Fibroblast of lung (primary cell): Measurements from ENCODE around the gene ABL1.

Experiments used
- EZH2 ChIP-seq: IDR thresholded peaks from 2 replicates; pipeline ENCODE4 v1.5.1; 2012; ENCODE audit warnings: low read length, control low read depth, mild to moderate bottlenecking; ENCODE audit errors: missing control alignments
- TF ChIP-seq, protein P1 (sequence below), 2 donors: IDR thresholded peaks in 1 of 2; conservative IDR thresholded peaks in 1 of 2; 1 replicate in 1 of 2; 2 replicates in 1 of 2; pipeline ENCODE4 v1.5.1; 2011 to 2012; ENCODE audit warnings: low read length in 2 of 2, control low read depth in 1 of 2, inconsistent platforms in 1 of 2, low read depth in 1 of 2, mild to moderate bottlenecking in 1 of 2

GRCh38 chr9:130862747-130863146 is 27.7 kb downstream of the ABL1 start:
- TF ChIP-seq, protein P1, sequence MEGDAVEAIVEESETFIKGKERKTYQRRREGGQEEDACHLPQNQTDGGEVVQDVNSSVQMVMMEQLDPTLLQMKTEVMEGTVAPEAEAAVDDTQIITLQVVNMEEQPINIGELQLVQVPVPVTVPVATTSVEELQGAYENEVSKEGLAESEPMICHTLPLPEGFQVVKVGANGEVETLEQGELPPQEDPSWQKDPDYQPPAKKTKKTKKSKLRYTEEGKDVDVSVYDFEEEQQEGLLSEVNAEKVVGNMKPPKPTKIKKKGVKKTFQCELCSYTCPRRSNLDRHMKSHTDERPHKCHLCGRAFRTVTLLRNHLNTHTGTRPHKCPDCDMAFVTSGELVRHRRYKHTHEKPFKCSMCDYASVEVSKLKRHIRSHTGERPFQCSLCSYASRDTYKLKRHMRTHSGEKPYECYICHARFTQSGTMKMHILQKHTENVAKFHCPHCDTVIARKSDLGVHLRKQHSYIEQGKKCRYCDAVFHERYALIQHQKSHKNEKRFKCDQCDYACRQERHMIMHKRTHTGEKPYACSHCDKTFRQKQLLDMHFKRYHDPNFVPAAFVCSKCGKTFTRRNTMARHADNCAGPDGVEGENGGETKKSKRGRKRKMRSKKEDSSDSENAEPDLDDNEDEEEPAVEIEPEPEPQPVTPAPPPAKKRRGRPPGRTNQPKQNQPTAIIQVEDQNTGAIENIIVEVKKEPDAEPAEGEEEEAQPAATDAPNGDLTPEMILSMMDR (conservative IDR thresholded peaks at IDR 0.05 in 1 of 2, IDR thresholded peaks at IDR 0.05 in 1 of 2; ENCODE audit: low read depth in 1 of 2, low read length in 2 of 2): no peak
- TF ChIP-seq EZH2: no peak
